ENCODE data around the gene GNG14.
"Not testable (repeated sequence)": the region's sequence is repeated elsewhere in the genome, so short reads cannot be mapped to it uniquely, and the experiment has no call there.

GNG14 gene

GRCh38 chr19:12667731-12668302 is 20.0 kb upstream of the GNG14 start:
- DNase-seq, result no peak

GRCh38 chr19:12668346-12668745 is 19.5 kb upstream of the GNG14 start:
- DNase-seq, result no peak

- no peak for DNase-seq
Observed at GRCh38 chr19:12668932-12669269, 18.9 kb upstream of the GNG14 start.

- peak; percentile 82 for DNase-seq
Observed at GRCh38 chr19:12669270-12670158, 18.3 kb upstream of the GNG14 start.

GRCh38 chr19:12670159-12670928 is 17.5 kb upstream of the GNG14 start:
- no peak for DNase-seq

GRCh38 chr19:12672744-12673143 is 15.1 kb upstream of the GNG14 start:
- DNase-seq, result no peak

GRCh38 chr19:12675399-12675798 is 12.4 kb upstream of the GNG14 start:
- DNase-seq, result no peak

GRCh38 chr19:12675940-12676339 is 11.9 kb upstream of the GNG14 start:
- DNase-seq, result no peak

- DNase-seq, result peak; percentile 56
Observed at GRCh38 chr19:12676384-12676792, 11.4 kb upstream of the GNG14 start.

- DNase-seq, result no peak
Observed at GRCh38 chr19:12676928-12677327, 10.9 kb upstream of the GNG14 start.

- not testable (repeated sequence) for DNase-seq
Observed at GRCh38 chr19:12678039-12678438, 9.8 kb upstream of the GNG14 start.

- DNase-seq, result no peak
Observed at GRCh38 chr19:12680034-12680433, 7.8 kb upstream of the GNG14 start.

GRCh38 chr19:12681074-12681987 is 6.5 kb upstream of the GNG14 start, which contains the start of gene DHPS:
DHPS (minus strand) TSS chr19:12681880; CDS start chr19:12681766, 114 bp downstream.
- DNase-seq, result peak; percentile 97

- no peak for DNase-seq
Observed at GRCh38 chr19:12685831-12686230, 2.0 kb upstream of the GNG14 start.

- DNase-seq, result no peak
Observed at GRCh38 chr19:12689012-12689411, 1.2 kb downstream of the GNG14 start.

- no peak for DNase-seq
Observed at GRCh38 chr19:12689581-12690216, 1.9 kb downstream of the GNG14 start.

GRCh38 chr19:12692960-12693359 is 5.2 kb downstream of the GNG14 start:
- DNase-seq, result no peak

- DNase-seq, result no peak
Observed at GRCh38 chr19:12694641-12695040, 6.8 kb downstream of the GNG14 start.

- DNase-seq, result no peak
Observed at GRCh38 chr19:12695096-12695495, 7.3 kb downstream of the GNG14 start.

GRCh38 chr19:12695514-12695913 is 7.7 kb downstream of the GNG14 start:
- no peak for DNase-seq

- DNase-seq, result no peak
Observed at GRCh38 chr19:12695997-12696365, 8.2 kb downstream of the GNG14 start.
